ENCODE results near the gene WDR5.

Gene WDR5

DNA sequence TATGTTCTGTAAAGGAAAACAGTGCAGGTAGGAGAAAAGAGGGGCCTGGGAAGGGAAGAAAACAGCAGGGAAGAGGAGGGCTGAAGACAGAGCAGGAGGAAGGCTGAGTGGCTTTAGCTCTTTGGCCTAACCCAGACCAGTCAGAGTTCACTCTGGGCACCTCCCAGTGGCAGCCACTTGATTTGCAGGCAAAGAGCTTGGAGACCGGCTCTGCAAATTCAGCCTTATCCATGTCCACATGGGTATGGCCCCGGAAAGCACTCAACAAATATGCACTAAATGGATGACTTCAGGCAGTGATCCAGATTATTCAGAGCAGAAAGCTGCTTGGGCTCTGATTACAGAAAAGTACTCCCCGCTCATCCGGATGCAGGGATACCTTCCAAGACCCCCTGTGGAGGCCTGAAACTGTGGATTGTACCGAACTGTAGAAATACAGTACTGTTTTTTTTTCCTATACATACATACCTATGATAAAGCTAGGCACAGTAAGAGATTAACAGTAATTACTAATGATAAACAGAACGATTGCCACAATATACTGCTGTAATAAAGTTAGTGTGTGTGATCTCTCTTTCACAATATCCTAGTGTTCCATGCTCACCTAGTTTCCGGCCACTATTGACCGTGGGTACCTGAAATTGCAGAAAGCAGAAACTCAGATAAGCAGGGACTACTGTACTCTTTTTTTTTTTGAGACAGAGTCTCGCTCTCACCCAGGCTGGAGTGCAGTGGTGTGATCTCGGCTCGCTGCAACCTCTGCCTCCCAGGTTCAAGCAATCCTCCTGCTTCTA lies 33.1 kb downstream of the WDR5 start:
- Histone ChIP-seq H3K36me3 (ENCODE audit: control insufficient read depth in 2 of 2, insufficient read depth in 2 of 2, low read length in 2 of 2) (no peaks in the 10 kb centered on the region), H3K9me3 (ENCODE audit: control insufficient read depth in 2 of 2, low read length in 2 of 2) (peaks cover 0 to 4% of the 10 kb centered on the region in 2 donors), H3K27me3 (ENCODE audit: control insufficient read depth in 1 of 2, insufficient read depth in 2 of 2, low read length in 2 of 2) (no peaks in the 10 kb centered on the region), H3K9ac (ENCODE audit: low read length in 2 of 2) (no peak overlapping the region), H3K4me1 (ENCODE audit: control insufficient read depth, insufficient read depth, low read length) (peaks cover 17% of the 10 kb centered on the region), H3K27ac (ENCODE audit: low read length) (no peak overlapping the region), H3K4me3 (ENCODE audit: low read length in 2 of 2) (no peak overlapping the region)

DNA sequence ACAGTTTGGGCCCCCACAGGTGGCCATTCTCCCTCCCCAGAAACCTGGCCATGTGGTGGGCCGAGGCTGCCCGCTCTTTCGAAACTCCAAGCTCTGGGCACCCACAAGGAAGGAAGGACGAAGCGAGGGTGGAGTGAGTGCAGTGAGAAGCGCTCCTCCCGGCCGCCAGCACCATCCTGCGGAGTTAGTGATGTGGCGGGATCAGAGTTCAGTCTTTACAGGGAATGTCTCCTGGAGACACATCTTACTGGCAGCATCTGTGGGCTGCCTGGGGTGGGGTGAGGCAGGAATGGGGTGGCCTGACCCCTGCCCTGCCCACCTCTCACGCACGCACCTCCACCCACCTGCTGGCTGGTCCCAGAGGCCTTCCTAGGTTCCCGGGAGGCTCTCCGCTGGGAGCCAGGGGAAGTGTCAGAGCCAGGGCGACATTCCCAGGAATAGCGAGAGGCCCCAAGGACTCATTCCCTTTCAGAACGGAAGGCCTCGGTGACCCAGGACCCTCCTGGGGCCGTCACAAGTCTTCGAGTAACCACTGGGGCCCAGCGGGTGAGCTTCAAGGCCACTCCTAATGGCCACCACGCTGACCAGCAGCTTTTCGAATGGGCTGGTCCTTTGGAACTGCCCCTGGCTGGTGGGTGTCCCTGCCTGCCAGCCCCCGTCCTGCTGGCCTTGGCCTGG lies 34.0 kb downstream of the WDR5 start:
- Histone ChIP-seq H3K9me3 (ENCODE audit: control insufficient read depth in 2 of 2, low read length in 2 of 2) (peaks cover 0 to 4% of the 10 kb centered on the region in 2 donors), H3K4me1 (ENCODE audit: control insufficient read depth, insufficient read depth, low read length) (peaks cover 14% of the 10 kb centered on the region), H3K36me3 (ENCODE audit: control insufficient read depth in 2 of 2, insufficient read depth in 2 of 2, low read length in 2 of 2) (no peaks in the 10 kb centered on the region), H3K27ac (ENCODE audit: low read length) (no peak overlapping the region), H3K27me3 (ENCODE audit: control insufficient read depth in 1 of 2, insufficient read depth in 2 of 2, low read length in 2 of 2) (peaks cover 2 to 7% of the 10 kb centered on the region in 2 donors), H3K4me3 (ENCODE audit: low read length in 2 of 2) (no peak overlapping the region), H3K9ac (ENCODE audit: low read length in 2 of 2) (no peak overlapping the region)

DNA sequence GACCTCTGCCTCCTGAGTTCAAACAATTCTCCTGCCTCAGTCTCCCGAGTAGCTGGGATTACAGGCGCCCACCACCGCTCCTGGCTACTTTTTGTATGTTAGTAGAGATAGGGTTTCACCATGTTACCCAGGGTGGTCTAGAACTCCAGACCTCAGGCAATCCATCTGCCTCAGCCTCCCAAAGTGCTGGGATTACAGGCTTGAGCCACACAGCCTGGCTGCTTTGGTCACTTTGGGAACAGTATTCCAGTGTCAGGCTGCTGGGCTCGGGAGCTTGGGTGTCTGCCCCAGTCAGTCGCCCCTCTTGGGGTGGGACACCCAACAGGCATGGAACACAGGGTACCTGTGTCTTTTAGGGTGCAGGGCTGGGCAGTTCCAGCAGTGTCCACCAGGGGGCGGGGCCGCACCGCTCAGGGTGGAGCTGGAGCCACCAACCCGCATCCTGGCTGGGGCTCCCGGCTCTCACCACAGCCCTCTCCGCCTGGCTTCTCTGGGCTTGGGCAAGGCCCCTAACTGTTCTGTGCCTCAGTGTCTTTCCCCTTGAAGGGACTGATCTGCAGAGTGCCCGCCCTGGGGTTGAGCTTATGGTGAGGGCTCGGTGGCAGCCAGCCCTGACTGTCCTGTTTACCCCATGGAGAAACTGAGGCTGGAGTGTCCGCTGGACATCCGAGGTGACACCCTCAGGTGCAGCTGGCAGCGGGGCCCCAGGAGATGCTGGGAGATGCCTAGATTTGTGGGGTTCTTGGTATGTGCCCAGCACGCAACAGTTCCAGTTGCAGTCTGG lies 34.8 kb downstream of the WDR5 start:
- Histone ChIP-seq H3K4me1 (ENCODE audit: control insufficient read depth, insufficient read depth, low read length) (peaks cover 17% of the 10 kb centered on the region), H3K36me3 (ENCODE audit: control insufficient read depth in 2 of 2, insufficient read depth in 2 of 2, low read length in 2 of 2) (no peaks in the 10 kb centered on the region), H3K9me3 (ENCODE audit: control insufficient read depth in 2 of 2, low read length in 2 of 2) (peaks cover 0 to 4% of the 10 kb centered on the region in 2 donors), H3K4me3 (ENCODE audit: low read length in 2 of 2) (no peak overlapping the region), H3K27me3 (ENCODE audit: control insufficient read depth in 1 of 2, insufficient read depth in 2 of 2, low read length in 2 of 2) (peaks cover 3 to 7% of the 10 kb centered on the region in 2 donors), H3K27ac (ENCODE audit: low read length) (no peak overlapping the region), H3K9ac (ENCODE audit: low read length in 2 of 2) (no peak overlapping the region)

DNA sequence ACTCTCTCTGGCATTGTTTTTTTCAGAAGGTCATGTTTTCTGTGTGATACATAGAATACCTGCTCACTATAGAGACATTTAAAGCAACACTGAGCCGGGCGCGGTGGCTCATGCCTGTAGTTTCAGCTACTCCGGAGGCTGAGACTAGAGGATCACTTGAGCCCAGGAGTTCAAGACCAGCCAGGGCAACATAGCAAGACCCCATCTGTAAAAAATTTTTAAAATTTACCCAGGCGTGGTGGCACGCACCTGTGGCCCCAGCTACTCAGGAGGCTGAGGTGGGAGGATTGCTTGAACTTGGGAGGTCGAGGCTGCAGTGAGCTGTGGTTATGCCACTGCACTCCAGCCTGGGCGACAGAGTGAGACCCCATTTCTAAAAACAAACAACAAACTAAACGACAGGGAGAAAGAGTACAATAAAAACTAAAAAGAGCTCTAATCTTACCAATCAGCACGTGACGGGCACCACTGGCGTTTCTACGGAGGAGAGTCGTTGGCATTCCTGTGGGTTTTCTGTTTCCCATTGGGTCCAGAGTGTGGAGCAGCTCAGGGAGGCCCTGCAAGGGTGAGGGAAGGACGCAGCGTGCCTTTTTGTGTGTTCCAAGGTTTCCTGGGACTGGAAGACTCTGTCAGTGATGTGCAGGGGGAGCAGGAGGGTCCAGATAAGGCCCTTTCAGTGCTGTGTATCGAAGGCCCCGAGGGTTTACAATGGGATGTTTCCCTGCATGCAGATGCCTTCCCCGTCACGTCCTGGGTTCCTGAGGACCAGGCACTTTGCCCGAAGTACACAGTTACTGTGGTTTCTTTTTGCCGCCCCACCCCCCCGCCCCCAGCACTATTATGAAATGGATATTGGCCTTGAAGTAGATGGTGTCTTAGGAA lies 35.7 kb downstream of the WDR5 start:
- H3K4me1 ChIP-seq (ENCODE audit: control insufficient read depth, insufficient read depth, low read length) = peaks cover 23% of the 10 kb centered on the region
- no peaks in the 10 kb centered on the region for H3K36me3 ChIP-seq (ENCODE audit: control insufficient read depth in 2 of 2, insufficient read depth in 2 of 2, low read length in 2 of 2)
- H3K9me3 ChIP-seq (ENCODE audit: control insufficient read depth in 2 of 2, low read length in 2 of 2) = peaks cover 0 to 4% of the 10 kb centered on the region in 2 donors
- peaks cover 11 to 15% of the 10 kb centered on the region in 2 donors for H3K27me3 ChIP-seq (ENCODE audit: control insufficient read depth in 1 of 2, insufficient read depth in 2 of 2, low read length in 2 of 2)
- peak overlapping the region; percentile 24 for H3K27ac ChIP-seq (ENCODE audit: low read length)
- H3K4me3 ChIP-seq (ENCODE audit: low read length in 2 of 2) = no peak overlapping the region
- peak overlapping the region in 1 of 2 donors; percentile 47 for H3K9ac ChIP-seq (ENCODE audit: low read length in 2 of 2)

DNA sequence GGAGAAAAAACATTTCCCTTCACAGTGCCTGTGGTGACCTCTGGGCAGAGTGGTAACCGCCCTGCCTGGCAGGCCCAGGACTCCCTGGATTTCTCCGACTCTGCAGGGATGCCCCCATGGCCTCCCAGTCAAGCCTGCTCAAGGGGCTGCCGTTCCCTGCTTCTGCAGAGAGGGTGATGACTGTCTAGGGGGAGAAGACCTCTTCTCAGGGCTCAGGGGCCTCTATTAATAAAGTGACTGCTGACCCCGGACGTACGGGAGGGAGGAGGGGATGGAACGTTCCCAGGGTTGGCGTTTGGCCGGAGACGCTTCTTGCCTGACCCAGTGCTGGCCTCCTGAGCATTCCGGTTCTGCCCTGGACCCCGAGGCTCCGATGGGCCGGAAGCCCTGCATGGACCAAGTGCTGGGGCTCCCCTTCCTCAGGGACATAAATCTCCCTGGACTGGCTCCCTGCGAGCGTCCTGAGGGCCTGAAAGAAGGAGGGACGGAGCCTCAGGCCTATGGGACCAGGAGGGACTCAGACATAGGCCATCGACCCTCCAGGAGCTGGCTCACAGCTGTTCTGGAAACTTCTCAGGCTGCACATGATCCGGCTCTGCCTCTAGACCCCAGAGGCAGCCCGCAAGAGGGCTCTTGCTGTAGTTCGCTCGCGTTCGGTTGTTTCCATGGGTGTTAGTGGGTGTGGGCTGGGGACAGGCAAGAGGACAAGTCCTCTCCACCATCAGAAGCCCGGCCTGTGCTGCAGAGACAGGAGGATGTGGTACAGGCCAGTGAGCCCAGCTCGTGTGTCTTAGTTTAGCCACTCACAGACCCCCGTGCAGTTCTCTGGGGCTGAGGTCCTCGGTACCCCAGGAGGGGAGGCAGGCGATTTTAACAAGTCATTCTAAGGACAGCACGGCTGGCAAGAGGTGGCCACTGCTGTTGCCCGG lies 36.6 kb downstream of the WDR5 start:
- Histone ChIP-seq H3K27ac (ENCODE audit: low read length) (peak overlapping the region; percentile 49), H3K4me1 (ENCODE audit: control insufficient read depth, insufficient read depth, low read length) (peaks cover 23% of the 10 kb centered on the region), H3K36me3 (ENCODE audit: control insufficient read depth in 2 of 2, insufficient read depth in 2 of 2, low read length in 2 of 2) (no peaks in the 10 kb centered on the region), H3K4me3 (ENCODE audit: low read length in 2 of 2) (no peak overlapping the region), H3K9ac (ENCODE audit: low read length in 2 of 2) (peak overlapping the region in 1 of 2 donors; percentile 47), H3K27me3 (ENCODE audit: control insufficient read depth in 1 of 2, insufficient read depth in 2 of 2, low read length in 2 of 2) (peaks cover 11 to 17% of the 10 kb centered on the region in 2 donors), H3K9me3 (ENCODE audit: control insufficient read depth in 2 of 2, low read length in 2 of 2) (peaks cover 0 to 4% of the 10 kb centered on the region in 2 donors)

DNA sequence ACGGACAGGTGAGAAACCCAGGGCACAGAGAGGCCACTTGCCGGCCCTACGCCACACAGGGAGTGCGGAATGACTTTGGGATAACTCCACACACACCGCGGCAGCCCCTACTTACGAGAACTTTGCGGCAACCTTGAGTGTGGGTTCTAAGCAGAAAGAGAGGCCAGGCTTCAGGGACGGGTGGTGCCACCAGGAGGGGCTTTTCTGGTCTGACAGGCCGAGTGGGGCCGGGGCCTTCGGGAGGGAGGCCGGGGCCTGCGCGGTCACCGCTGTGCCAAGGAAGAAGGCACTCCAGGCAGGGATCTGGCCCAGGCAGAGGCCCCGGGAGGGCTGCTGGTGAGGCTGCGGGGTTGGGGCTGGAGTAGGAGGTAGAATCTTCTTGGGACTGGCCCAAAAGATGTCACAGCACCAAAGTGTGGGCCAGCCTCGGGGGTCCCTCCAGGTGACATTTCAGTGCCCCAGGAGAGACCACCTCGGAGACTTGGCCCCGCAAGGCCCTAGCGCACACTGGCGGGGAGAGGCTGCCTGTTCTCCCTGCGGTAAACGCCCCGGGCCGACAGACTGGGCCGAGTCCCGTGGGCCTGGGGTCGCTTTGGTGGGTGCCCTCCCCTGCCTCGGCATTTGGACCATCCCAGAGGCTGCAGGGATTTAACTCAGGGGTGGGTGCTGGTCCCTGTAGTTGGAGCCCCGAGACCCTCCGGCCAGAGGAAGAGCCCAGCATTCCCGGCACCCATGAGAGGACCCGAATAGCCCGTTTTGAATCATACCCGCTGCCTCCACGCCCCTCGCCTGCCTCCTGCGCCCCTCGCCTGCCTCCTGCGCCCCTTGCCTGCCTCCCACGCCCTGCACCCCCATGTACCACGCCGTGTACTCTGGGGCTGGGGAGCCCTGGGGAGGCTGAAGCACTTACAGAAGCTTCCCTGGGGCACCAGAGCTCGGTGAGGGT lies 37.5 kb downstream of the WDR5 start:
- Histone ChIP-seq H3K27ac (ENCODE audit: low read length) (no peak overlapping the region), H3K36me3 (ENCODE audit: control insufficient read depth in 2 of 2, insufficient read depth in 2 of 2, low read length in 2 of 2) (no peaks in the 10 kb centered on the region), H3K9me3 (ENCODE audit: control insufficient read depth in 2 of 2, low read length in 2 of 2) (peaks cover 0 to 4% of the 10 kb centered on the region in 2 donors), H3K9ac (ENCODE audit: low read length in 2 of 2) (no peak overlapping the region), H3K4me1 (ENCODE audit: control insufficient read depth, insufficient read depth, low read length) (peaks cover 29% of the 10 kb centered on the region), H3K4me3 (ENCODE audit: low read length in 2 of 2) (no peak overlapping the region), H3K27me3 (ENCODE audit: control insufficient read depth in 1 of 2, insufficient read depth in 2 of 2, low read length in 2 of 2) (peaks cover 12 to 19% of the 10 kb centered on the region in 2 donors)

DNA sequence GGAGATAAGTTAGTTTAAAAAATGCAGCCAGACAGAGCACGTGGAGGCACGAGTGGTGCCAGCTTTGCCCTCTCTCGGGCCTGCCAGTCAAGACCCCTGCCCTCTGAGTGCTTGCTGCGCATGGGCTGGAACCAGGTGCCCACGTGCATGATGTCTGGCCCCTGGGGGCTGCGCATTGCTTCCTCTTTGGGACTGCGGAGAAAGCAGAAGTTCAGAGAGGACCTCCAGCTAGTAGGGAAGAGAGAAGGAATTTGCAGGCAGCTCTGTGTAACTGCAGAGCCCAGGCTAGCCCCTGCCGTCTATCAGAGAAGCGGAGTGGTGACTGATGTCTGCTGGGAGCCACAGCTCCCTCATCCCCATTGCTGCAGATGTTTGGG lies 38.2 kb downstream of the WDR5 start:
- Histone ChIP-seq H3K27ac (ENCODE audit: low read length) (no peak overlapping the region), H3K27me3 (ENCODE audit: control insufficient read depth in 1 of 2, insufficient read depth in 2 of 2, low read length in 2 of 2) (peaks cover 12 to 20% of the 10 kb centered on the region in 2 donors), H3K9ac (ENCODE audit: low read length in 2 of 2) (no peak overlapping the region), H3K36me3 (ENCODE audit: control insufficient read depth in 2 of 2, insufficient read depth in 2 of 2, low read length in 2 of 2) (no peaks in the 10 kb centered on the region), H3K4me3 (ENCODE audit: low read length in 2 of 2) (no peak overlapping the region), H3K9me3 (ENCODE audit: control insufficient read depth in 2 of 2, low read length in 2 of 2) (no peaks in the 10 kb centered on the region), H3K4me1 (ENCODE audit: control insufficient read depth, insufficient read depth, low read length) (peaks cover 33% of the 10 kb centered on the region)

DNA sequence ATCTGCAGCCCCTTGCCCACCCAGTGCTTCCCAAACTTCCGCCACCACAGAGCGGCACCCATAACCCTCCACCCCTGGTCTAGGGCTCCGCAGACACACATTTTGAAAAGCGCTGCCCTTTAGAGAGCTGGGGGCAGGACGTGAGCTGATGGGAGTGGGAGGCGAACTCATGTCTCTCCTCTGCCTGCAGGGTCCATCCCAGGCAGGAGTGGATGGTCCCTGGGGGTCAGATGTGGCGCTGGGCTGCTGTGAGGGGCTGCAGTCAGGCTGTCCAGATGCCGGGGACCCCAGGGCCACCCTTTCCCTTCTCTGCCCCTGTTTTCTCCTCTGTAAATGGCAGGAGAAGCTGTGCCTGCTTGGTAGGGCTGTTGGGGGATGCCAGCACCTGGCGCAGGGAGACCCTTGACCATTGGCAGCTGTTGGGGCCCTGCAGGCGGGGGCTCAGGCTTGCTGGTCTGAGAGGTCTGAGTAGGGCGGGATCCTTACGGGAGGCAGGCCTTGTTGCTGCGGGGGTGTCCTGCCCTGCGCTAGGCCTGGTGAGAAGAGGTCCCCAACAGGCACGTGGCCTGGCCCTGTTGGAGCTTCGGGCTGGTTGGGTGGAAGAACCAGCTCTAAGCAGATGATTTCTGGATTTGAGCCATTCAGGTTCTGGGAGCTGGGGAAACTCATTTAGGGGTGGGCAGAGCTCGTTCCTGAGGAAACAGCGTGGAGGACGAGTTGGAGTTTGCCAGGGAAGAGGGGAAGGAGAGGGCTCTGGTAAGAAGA lies 38.8 kb downstream of the WDR5 start:
- no peaks in the 10 kb centered on the region for H3K9me3 ChIP-seq (ENCODE audit: control insufficient read depth in 2 of 2, low read length in 2 of 2)
- peaks cover 12 to 20% of the 10 kb centered on the region in 2 donors for H3K27me3 ChIP-seq (ENCODE audit: control insufficient read depth in 1 of 2, insufficient read depth in 2 of 2, low read length in 2 of 2)
- no peak overlapping the region for H3K27ac ChIP-seq (ENCODE audit: low read length)
- H3K36me3 ChIP-seq (ENCODE audit: control insufficient read depth in 2 of 2, insufficient read depth in 2 of 2, low read length in 2 of 2) = no peaks in the 10 kb centered on the region
- no peak overlapping the region for H3K4me3 ChIP-seq (ENCODE audit: low read length in 2 of 2)
- H3K9ac ChIP-seq (ENCODE audit: low read length in 2 of 2) = no peak overlapping the region
- peaks cover 33% of the 10 kb centered on the region for H3K4me1 ChIP-seq (ENCODE audit: control insufficient read depth, insufficient read depth, low read length)

All from stomach smooth muscle (tissue), 2 donors.